Stimulated activated CD8-positive, alpha-beta memory T cell treated with anti-CD3 and anti-CD28 coated beads, Interleukin-7, amount 100 ng/mL, for 24 hours (primary cell): ENCODE data around the gene HOXB2.

Experiments used
- DNase-seq: peaks from one replicate; pipeline ENCODE4 v3.0.0-alpha.2; 2020; ENCODE audit warnings: low read depth

Gene HOXB2

DNA sequence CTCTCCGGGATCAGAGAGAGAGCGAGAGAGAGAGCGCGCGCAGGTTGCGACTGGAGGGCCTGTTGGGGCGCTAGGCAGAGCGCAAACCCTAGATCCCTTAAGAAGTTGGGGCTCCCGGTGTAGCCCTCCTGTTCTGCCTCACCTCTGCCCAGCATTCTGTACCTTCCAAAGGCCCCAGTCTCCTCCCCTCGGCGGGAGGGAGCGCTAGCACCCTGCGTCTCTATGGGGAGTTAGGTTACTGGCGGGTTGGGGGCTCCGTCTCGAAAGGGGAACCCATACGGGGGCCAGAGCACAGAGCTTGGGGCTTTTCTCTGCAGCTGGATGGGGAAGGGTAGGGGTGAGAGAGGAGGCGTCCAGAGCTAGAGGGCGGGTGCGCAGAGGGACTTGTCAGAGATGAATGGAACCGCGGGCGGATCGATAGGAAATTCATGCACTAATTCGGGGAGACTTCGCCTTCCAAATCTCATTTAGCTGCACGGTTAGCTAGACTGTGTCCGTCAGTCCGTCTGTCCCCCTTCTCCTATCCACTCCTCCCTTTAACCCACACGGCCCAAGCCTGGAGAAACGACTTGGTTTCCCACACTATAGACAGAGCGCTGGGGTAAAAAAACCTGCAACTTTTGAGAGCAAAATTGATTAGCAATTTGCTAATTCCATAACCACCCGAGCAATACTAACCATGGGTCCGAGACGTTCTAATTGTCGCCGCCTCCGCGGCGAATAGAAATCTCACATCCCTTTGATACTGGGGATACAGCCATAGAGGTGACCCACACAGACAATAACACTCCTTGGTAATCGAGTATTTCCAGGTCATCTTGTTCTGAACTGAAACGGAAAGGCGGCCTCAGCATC, 33.9 kb upstream of the HOXB2 start:
- DNase-seq: no peak

DNA sequence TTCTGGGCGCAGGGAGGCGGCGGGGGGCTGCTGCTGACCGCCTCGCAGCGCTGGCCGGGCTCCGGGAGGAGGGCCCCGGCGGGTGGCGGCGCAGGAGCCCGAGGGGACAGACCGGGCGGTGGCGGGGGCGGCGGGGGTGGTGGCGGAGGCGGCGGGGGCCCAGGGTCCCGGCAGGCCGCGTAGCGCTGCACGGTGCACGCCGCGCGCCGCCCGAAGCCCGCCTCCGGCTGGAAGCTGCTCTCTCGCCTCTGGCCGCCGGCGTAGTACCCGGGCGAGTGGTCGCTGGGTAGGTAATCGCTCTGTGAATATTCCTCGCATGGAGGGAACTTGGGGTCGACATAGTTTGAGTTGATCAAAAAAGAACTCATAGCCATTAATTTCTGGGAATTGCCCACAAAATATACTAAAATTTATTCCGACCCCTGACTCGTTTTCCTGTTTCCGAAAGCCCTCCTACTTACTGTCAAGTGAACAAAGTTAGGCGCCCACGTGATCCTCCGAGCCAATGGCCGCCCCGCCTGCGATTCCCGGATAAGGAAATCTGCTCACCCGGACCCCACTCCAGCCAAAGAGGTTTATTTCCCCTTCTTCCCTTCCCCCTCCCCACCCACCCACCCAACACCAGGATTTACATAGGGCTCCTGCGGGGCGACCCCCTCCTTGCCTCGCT, 33.2 kb upstream of the HOXB2 start, which contains the start of gene HOXB4:
Gene HOXB4, minus strand, starts transcription at position 405 of the 670 bp plus-strand sequence. Its CDS starts 31 bp downstream, at position 374.
- no peak for DNase-seq

DNA sequence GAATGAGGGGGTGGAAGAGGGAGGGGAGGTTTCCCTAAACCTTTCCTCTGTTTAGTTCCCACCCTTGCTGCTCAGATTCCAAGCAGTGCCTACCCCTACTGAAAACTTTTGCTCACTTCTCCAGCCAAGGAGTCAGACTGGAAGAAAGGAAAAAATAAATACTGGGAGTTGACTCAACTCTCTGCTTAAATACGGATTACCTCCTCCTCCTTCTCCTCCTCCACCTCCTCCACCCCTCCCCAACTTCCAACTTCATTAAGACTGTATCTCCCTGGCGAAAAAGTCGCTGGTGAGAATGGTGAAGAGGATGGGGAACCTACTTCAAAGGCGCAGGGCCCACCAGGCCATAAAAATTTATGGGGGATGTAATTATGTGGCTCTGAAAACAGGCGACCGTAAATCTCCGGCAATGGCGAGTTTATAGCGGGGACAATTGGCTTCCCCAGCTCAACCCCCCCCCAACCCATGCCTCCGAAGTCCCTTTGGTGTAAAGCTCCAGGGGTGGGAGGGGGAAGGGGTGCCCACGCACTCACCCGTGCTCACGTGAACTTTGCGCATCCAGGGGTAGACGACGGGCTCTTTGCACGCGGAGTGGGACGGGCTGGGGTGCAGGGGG, 32.5 kb upstream of the HOXB2 start:
- no peak for DNase-seq

DNA sequence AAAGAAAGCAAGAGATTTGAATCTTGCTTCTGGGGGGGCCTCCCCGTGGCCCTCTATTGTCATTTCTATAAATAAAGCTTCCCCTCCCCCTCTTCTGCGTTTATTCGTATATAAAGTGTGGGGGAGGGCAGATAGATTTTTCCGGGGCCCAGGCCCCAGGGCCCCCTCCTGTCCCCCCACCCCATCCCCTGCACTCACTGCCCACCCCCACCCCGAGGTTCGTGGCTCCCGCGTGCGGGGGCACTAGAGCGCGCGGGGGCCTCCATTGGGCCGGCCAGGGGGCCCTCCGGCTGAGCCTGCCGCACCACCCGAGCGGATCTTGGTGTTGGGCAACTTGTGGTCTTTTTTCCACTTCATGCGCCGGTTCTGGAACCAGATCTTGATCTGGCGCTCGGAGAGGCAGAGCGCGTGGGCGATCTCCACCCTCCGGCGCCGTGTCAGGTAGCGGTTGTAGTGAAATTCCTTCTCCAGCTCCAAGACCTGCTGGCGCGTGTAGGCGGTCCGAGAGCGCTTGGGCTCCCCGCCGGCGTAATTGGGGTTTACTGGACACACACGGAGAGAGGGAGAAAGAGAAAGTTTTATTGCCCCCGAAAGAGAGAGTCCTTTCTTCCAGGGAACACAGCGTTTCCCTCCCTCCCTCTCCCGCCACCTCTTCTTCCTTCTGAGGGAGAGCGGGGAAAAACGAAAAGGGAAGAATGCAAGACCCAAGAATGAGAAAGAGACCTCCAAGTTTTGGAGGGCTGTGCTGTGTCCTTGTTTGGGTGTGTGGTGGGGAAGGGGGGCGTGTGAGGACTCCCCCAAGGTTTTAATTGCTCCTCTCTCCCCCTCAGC, 31.8 kb upstream of the HOXB2 start:
- no peak for DNase-seq

DNA sequence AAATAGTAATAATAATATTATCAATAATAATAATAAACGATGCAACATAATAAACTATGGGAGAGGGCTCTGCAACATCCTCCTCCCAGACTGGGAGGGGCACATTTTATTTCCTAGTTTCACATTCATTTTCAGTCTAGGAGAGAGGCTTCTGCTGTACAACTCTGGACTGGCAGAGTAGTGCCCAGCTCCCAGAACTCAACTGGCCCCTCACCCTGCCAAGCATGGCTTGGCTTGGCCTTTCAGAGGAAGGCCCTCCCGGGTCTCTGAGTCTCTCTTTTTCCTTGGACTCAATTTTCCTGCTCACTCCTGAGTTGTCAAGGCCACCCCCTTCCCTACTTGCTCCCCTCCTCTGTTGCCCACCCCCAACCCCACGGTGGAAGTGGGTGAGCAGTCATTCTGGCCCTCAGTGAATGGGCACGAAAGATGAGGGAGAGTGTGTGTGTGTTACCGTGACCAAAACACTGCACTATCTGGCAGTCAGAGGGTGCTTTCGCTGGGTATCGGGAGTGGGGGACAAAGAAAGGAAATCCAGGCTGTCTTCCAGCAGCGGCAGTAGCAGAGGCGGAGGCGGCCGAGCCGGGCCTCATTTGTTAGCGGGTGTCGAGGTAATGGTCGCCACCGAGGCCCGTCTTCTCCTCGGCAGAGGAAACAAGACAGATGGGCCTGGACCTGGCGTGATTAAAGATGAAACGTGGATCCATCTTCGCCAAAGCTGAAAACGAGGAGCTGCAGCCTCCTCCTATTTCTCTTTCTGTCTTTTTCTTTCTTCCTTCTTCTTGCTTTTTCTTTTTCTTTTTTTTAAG, 31.0 kb upstream of the HOXB2 start:
- DNase-seq: no peak

DNA sequence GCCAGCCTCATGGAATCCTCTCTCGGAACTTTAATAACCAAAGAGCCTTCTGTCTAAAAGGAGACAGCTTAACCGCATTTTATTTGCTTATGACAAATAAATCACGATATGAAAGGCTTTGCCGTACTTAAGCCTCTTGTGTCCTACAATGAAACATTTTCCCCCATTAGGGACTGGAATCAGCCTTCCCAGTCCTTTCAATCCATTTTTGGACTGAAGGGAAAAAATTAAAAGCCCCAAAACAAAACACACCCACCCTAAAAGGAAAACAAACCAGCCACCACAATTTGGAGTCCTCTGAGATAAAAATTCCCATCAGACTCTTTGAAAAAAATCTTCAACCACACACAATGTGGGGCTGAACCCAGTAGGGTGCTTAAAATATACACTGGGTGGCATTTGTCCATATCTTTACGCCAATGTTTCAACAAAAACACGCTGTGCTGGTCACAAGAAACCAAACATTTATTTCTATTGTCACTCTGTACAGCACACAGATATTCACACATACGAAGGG, 30.2 kb upstream of the HOXB2 start:
- no peak for DNase-seq

DNA sequence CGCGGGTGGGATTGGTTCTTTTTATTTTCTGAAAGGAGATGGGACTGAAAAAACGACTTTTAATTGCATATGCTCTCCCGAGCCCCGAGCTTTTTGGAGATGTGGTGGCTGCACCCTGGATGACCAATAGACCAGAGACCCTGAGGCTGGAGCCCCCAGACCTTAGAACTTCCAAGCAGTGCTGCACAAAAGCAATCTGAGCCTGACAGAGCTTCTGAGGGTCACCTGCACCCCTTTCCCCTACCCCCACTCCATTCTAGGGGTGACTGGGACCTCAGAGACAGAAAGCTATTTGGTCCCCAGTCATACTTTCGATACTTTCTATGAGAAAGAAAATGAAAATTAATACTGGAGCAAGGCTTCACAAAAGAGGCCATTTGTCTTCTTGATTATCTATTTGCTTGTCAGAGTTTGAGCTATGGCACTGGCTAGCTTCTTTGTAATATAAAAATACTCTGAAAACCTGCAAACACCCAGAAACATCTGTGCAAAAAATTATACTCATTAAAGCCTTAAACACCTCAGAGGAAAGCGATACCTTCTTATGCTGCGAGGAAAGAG, 29.7 kb upstream of the HOXB2 start:
- no peak for DNase-seq

DNA sequence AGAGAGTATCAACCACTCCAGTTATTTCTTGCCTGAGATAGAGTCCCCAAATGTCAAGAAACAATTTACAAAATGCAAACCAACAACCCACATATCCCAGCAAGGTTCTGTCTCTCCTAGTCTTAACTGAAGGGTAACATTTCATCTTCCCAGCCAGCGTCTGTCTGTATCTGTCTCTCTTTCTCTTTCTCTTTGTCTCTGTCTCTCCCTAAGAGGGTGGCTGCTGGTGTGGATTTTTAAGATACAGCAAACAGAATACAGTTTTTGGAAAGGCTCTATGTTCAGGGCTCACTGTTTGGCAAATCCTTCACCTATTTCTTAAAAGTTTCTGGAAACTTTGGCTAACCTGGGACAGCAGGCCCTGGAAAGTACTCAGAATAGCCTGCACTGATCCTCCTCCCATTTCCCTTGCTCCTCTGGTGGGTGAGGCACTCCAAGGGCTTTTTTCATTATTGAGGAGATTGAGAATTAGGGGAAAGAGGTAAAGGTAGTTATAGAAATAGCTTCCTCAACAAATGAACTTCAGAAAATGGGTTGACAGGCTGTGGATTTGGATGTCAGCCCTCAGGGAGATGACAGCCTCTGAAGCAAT, 27.0 kb upstream of the HOXB2 start:
- no peak for DNase-seq

DNA sequence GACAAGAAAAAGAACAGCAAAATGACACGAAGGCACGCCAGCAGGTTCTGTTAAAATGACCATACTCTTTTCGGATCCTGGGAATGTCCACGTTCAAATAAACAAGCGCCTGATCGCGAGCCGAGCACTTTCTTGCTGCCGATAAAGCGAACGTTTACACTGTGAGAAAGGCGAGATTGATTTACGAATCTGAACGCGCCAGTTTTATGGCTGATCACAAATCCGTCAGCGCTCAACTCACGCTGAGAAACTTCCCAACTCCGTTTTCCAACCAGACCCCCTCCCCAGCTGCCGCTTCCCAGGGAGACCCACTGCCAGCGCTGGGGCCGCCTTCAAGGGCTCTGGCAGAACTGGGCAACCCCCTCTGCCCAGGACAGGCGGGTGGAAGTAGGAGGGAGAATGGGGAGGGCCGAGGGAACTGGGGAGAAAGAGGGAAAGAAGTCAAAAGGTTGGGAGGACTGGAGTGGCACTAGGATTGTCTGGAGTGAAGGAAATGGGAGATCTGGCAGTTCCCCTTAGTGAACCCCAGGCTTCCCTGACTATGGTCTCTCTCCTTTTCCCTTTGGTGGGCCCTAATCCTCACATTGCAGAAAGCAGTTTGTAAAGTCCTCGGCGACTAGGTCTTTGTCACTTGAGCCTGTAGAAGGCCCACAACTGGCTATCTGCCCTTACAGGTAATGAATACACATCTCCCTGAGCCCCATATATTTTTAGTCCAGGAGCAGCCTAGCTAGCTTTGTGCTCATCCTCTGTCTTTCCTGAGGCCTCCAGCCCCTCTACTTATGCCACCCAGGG, 26.3 kb upstream of the HOXB2 start:
- no peak for DNase-seq

DNA sequence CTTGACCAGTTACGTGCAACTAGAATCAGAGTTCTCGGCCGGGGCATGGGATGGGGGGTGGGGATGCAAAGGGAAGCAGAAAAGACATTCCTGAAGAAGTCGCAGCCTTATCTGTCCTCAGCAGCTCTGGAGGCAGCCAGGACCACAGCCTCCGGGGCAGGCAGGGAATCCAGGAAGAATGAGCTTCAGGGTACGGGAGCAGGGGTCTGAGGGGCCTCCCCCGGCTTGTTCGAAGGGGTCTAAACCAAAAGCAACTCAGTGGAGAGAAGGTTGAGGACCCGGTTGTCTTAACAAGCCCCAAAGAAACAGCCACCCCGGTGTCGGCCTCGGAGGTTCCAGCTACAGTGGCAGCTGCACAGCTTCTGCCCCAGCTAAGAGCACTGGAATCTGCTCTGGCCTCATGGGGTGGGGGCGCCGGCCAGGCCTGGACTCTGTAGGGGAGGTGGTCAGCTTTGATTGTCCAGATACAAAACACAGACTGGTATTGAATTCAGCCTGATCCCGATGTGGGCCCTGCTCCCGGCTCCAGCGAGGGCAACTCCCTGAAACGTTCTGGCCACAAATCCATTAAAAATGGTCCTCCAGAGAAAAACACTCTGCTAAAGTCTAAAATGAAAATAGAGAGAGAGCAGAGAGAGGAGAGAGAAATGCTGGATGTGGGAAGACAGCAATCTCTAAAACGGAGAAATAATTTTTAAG, 25.6 kb upstream of the HOXB2 start:
- DNase-seq: no peak

DNA sequence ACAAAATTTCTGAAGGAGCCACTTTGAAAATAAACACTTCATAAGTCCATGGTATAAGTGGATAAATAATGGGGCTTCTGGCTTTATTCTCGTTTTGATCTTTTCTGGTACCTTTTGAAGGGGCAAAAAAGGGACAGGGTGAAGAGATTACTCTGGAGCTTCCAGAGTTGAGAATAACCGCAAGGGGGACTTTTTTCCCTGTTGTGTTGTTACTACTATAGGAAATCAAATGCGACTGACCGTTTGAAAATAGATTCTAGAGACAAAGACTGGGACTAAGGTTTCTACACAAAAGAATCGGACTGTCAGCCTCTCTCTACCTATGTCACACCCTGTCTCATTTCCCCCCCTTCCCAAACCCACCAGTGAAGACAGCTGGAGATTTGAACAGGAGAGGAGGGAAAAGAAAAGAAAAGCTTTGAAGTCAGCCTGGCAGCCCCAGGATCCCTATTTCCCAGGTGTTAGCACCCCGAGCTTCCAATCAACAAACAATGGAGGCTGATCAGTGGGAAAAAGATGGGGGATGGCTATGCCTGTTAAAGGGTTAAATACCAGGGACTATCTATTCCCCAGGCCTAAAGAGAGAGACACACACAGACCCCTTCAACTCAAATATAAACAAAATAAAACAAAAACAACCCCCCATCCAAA, 24.9 kb upstream of the HOXB2 start:
- no peak for DNase-seq

DNA sequence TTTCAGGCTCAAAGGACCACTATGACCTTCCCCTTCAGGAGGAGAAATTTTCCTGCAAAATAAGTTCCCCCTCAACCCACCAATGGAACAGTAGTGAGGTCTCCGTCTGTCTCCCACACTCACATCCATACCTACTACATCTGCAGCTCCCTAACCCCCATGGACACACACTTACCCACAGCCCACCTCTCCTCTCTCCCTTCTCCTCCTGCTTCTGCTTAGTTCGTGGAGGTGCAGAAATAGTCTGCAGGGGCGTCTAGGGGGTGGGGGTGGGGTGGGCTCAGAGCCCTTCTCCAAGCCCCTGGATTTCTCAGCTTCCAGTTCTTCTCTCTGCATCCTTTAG, 24.3 kb upstream of the HOXB2 start:
- no peak for DNase-seq

DNA sequence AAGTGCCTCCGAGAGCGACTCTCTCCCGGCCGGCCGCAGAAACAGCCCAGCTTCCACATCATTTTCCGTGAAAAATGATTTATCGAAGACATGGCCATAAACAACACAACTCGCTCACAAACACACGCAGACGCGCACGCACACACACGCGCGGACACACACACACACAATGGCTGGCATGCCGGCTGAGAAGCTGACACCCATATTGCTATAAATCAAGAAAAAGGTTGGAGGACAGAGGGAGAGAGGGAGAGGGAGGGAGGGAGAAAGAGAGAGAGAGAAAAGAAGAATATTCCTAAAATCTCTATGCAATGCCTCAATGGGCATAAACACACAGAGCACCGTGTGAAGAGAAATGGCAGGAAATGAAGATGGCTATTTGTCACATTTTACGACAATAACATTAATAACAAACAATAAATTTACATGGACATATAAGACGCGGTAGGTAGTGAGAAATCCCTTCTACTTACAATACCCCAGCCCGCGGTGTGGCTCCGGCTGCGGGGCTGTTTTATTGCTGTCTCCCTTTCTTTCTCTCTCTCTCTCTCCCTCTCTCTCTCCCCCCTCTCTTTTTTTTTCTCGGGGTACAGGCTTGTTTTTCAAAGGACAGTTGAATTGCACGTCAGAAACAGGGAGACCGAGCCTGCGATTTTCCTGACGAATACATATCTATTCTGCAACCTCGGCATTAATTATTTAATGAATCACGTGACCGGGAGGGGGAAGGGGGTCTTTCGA, 23.8 kb upstream of the HOXB2 start:
- DNase-seq: no peak

DNA sequence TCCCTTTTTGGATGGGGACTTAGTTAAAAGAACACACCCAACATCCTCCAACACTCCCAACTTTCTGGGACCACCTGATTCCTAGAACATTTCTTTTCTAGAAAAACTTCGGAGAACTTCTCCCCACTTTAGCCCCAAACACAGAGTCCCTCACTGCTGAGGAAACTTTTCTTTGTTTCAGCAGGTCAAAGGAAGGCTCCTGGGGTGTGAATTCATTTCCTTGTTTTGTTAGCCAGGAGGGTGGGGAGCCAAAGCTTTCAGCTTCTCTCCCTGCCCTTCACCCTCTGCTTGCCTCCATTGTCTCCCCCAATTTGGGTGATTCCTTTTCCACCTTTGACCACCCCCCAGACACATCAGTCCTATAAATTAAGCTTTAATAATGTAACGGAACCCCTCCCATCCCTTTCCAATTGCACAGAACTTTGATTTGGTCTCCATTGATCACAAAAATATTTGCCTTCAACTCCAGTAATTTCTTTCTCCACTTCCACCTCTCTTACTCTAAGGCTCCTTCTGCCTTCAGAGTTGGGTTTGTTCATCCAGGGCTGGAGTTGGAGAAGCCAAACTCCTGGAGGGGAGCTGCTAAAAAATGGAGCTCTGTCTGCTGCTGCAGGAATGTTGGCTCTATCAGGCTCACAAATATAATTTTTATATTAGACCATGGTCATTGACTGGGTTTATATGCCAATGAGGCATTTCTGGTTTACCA, 22.9 kb upstream of the HOXB2 start:
- DNase-seq: no peak

DNA sequence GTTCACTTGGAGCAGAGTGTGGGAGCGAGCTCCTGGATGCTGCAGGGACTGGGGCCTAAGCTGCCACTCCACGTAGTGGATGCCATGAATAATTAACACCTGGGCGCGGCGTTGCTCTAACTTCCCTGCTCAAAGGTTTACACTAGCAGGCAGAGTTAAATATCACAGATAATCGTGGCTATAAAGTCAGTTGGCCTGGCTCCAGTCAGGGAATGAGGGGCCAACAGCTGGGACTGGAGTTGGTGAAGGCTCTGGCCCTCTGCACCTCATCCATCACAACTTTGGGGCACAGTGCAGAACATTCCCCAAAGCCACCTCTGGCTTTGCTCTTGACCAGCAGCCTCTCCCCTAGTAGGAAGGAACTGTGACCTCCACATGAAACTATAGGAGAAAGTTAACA, 22.3 kb upstream of the HOXB2 start:
- DNase-seq: no peak

DNA sequence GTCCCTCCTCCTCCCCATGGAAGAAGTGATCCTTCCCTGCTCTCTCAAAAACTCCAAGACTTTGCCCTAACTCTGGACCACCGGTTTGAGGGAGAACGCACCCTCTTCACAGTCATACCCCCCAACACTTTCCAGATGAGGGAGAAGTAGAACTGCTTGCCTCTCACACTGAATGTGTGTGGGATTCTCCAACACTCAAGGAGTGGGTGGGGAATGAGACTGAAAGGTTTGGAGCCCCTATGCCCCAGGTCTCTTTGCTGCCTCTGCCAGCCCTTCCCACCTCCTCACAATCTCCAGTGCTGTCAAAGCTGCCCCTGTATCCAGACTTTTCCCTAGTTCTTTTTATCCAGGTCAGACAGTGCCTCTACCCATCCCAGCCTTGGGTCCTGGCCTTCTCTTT, 21.8 kb upstream of the HOXB2 start:
- no peak for DNase-seq
